H9 (cell line): ENCODE results near the gene GPM6B. TPM values are rescaled to one million over a fixed set of nuclear protein-coding genes. Genes with fewer than 3 reads are reported as not detected.

Source experiments
- DNase-seq: peaks from one replicate; pipeline ENCODE4 v3.0.0-alpha.2; 2017
- H2AFZ ChIP-seq: one replicate; pipeline ENCODE4 v1.6.1; 2013; ENCODE audit warnings: mild to moderate bottlenecking, low read length, control low read depth, moderate library complexity
- H2AK5ac ChIP-seq: 2 replicates; pipeline ENCODE4 v1.6.1; 2013; ENCODE audit warnings: low read length, control low read depth, mixed read lengths; ENCODE audit not compliant: insufficient read length
- H2BK120ac ChIP-seq: one replicate; pipeline ENCODE4 v1.6.1; 2013; ENCODE audit warnings: low read depth, mild to moderate bottlenecking, low read length, control low read depth, inconsistent platforms; ENCODE audit not compliant: poor library complexity, severe bottlenecking
- H2BK12ac ChIP-seq: 2 replicates; pipeline ENCODE4 v1.6.1; 2013; ENCODE audit warnings: low read length, control low read depth, mixed read lengths, low read depth; ENCODE audit not compliant: insufficient read length
- H2BK15ac ChIP-seq: 2 replicates; pipeline ENCODE4 v1.6.1; 2013; ENCODE audit warnings: low read depth, low read length, control low read depth
- H2BK20ac ChIP-seq: one replicate; pipeline ENCODE4 v1.6.1; 2013; ENCODE audit warnings: low read depth, mild to moderate bottlenecking, low read length, control low read depth, inconsistent platforms; ENCODE audit not compliant: poor library complexity, severe bottlenecking
- H2BK5ac ChIP-seq: 2 replicates; pipeline ENCODE4 v1.6.1; 2013; ENCODE audit warnings: low read length, control low read depth, mixed read lengths; ENCODE audit not compliant: insufficient read length
- H3K14ac ChIP-seq: 2 replicates; pipeline ENCODE4 v1.6.1; 2013; ENCODE audit warnings: low read length, control low read depth; ENCODE audit not compliant: insufficient read depth
- H3K18ac ChIP-seq: 2 replicates; pipeline ENCODE4 v1.6.1; 2013; ENCODE audit warnings: low read depth, mild to moderate bottlenecking, mixed read lengths, low read length, control low read depth; ENCODE audit not compliant: insufficient read length
- H3K23ac ChIP-seq: 2 replicates; pipeline ENCODE4 v1.6.1; 2013; ENCODE audit warnings: low read length, control low read depth, mixed read lengths, low read depth; ENCODE audit not compliant: insufficient read length
- H3K23me2 ChIP-seq: 2 replicates; pipeline ENCODE4 v1.6.1; 2013; ENCODE audit warnings: low read depth, mild to moderate bottlenecking, mixed read lengths, low read length, control low read depth; ENCODE audit not compliant: insufficient read length, poor library complexity, severe bottlenecking
- H3K27ac ChIP-seq: 2 replicates; pipeline ENCODE4 v1.5.1; 2013; ENCODE audit warnings: low read length, control low read depth, mixed read lengths, low read depth; ENCODE audit not compliant: insufficient read length
- H3K27me3 ChIP-seq: 2 replicates; pipeline ENCODE4 v1.6.1; 2013; ENCODE audit warnings: low read length, control low read depth, inconsistent platforms; ENCODE audit not compliant: insufficient read depth
- H3K4ac ChIP-seq: 2 replicates; pipeline ENCODE4 v1.6.1; 2013; ENCODE audit warnings: low read depth, mild to moderate bottlenecking, control low read depth, inconsistent platforms, low read length, moderate library complexity
- H3K4me1 ChIP-seq: 2 replicates; pipeline ENCODE4 v1.6.1; 2013; ENCODE audit warnings: low read length, control low read depth, inconsistent platforms; ENCODE audit not compliant: insufficient read depth
- H3K4me2 ChIP-seq: 2 replicates; pipeline ENCODE4 v1.6.1; 2013; ENCODE audit warnings: low read length, control low read depth, mixed read lengths; ENCODE audit not compliant: insufficient read length, insufficient read depth
- H3K56ac ChIP-seq: 2 replicates; pipeline ENCODE4 v1.6.1; 2013; ENCODE audit warnings: low read depth, mild to moderate bottlenecking, mixed read lengths, low read length, control low read depth; ENCODE audit not compliant: insufficient read length
- H3K79me1 ChIP-seq: 2 replicates; pipeline ENCODE4 v1.6.1; 2013; ENCODE audit warnings: low read depth, mild to moderate bottlenecking, moderate library complexity, low read length, control low read depth, inconsistent platforms; ENCODE audit not compliant: insufficient read depth, poor library complexity, severe bottlenecking
- H3K79me2 ChIP-seq: 2 replicates; pipeline ENCODE4 v1.6.1; 2013; ENCODE audit warnings: low read length, control low read depth, inconsistent platforms; ENCODE audit not compliant: insufficient read depth
- H3K9ac ChIP-seq: 2 replicates; pipeline ENCODE4 v1.6.1; 2013; ENCODE audit warnings: low read length, control low read depth, mixed read lengths; ENCODE audit not compliant: insufficient read length; ENCODE audit errors: extremely low read depth
- H3K9me3 ChIP-seq: one replicate; pipeline ENCODE4 v1.6.1; 2013; ENCODE audit warnings: low read depth, low read length, inconsistent platforms; ENCODE audit not compliant: control insufficient read depth
- H3T11ph ChIP-seq: one replicate; pipeline ENCODE4 v1.6.1; 2013; ENCODE audit warnings: mild to moderate bottlenecking, low read length, control low read depth, inconsistent platforms
- H4K20me1 ChIP-seq: one replicate; pipeline ENCODE4 v1.6.1; 2013; ENCODE audit not compliant: control insufficient read depth, insufficient read length, insufficient read depth
- H4K5ac ChIP-seq: 2 replicates; pipeline ENCODE4 v1.6.1; 2013; ENCODE audit warnings: low read depth, mild to moderate bottlenecking, mixed read lengths, low read length, control low read depth; ENCODE audit not compliant: insufficient read length
- H4K8ac ChIP-seq: replicated peaks from 2 replicates; pipeline ENCODE4 v1.6.1; 2013; ENCODE audit warnings: low read length, control low read depth, mixed read lengths, low read depth; ENCODE audit not compliant: insufficient read length
- H4K91ac ChIP-seq: 2 replicates; pipeline ENCODE4 v1.6.1; 2013; ENCODE audit warnings: low read depth, mild to moderate bottlenecking, moderate library complexity, mixed read lengths, low read length, control low read depth; ENCODE audit not compliant: insufficient read length
- H3K27ac Mint-ChIP-seq, 3 experiments: 2 replicates in 2 of 3; 3 replicates in 1 of 3; pipeline ENCODE4 v1.8.0; 2020 to 2021; ENCODE audit warnings: mixed read lengths in 3 of 3, mild to moderate bottlenecking in 1 of 3, moderate library complexity in 1 of 3
- H3K27me3 Mint-ChIP-seq: 2 replicates; pipeline ENCODE4 v1.8.0; 2021; ENCODE audit warnings: low read depth, mild to moderate bottlenecking, moderate library complexity, mixed read lengths
- H3K36me3 Mint-ChIP-seq, 3 experiments: 2 replicates in 2 of 3; 3 replicates in 1 of 3; pipeline ENCODE4 v1.8.0; 2020 to 2021; ENCODE audit warnings: low read depth in 3 of 3, mixed read lengths in 3 of 3; ENCODE audit not compliant: insufficient read depth in 1 of 3
- H3K4me1 Mint-ChIP-seq, 2 experiments: 2 replicates each; pipeline ENCODE4 v1.8.0; 2020; ENCODE audit warnings: mixed read lengths in 2 of 2
- H3K4me3 Mint-ChIP-seq, 2 experiments: 2 replicates in 1 of 2; 3 replicates in 1 of 2; pipeline ENCODE4 v1.8.0; 2020 to 2021; ENCODE audit warnings: mild to moderate bottlenecking in 2 of 2, mixed read lengths in 2 of 2, moderate library complexity in 1 of 2
- H3K9me3 Mint-ChIP-seq, 2 experiments: 2 replicates in 1 of 2; 3 replicates in 1 of 2; pipeline ENCODE4 v1.8.0; 2020; ENCODE audit warnings: mild to moderate bottlenecking in 2 of 2, mixed read lengths in 2 of 2, moderate library complexity in 1 of 2
- WGBS: extraction: QIAGEN DNeasy Blood & Tissue Kit; methylation state at CpG from one replicate; pipeline ENCODE4 v1.1.7; 2013; ENCODE audit warnings: missing lambda C conversion rate, low lambda C conversion rate, mixed read lengths; ENCODE audit not compliant: insufficient read length; ENCODE audit errors: extremely low coverage; 5-methylcytosine and 5-hydroxymethylcytosine counted together
- total RNA-seq: library from RNA; stranded (reverse); gene quantifications from 2 replicates; pipeline ENCODE4 v1.2.1, GENCODE V29; 2021
- TF ChIP-seq, protein P1 (sequence below): fragments of 200-600 bp; sonication (generic); conservative IDR thresholded peaks from 3 replicates; pipeline ENCODE4 v1.8.0; 2021; ENCODE audit warnings: antibody characterized with exemption, mild to moderate bottlenecking

The GPM6B gene
- total RNA-seq, 1 experiment from 2014 or later, result 73.9 TPM

GRCh38 chrX:13752141-13752540, 64.8 kb downstream of the GPM6B start:
- no peaks in the 10 kb centered on the region for H3K9me3 ChIP-seq
- Mint-ChIP-seq H3K4me3 (no peak overlapping the region), H3K27me3 (no peaks in the 10 kb centered on the region), H3K9me3 (peaks cover 18 to 30% of the 10 kb centered on the region in 2 experiments), H3K4me1 (peaks cover 10 to 11% of the 10 kb centered on the region in 2 experiments; a peak in 3 of 4 replicates), H3K27ac (no peak overlapping the region), H3K36me3 (peaks cover 9 to 65% (median 33%) of the 10 kb centered on the region in 3 experiments; a peak in 6 of 7 replicates)
- H4K8ac ChIP-seq, result no peak overlapping the region
- H2BK20ac ChIP-seq, result no peak overlapping the region
- H2AFZ ChIP-seq, result no peak overlapping the region
- no peak overlapping the region for H3K18ac ChIP-seq
- H3K23me2 ChIP-seq, result no peaks in the 10 kb centered on the region
- H4K20me1 ChIP-seq, result no peaks in the 10 kb centered on the region
- H3K56ac ChIP-seq, result no peak overlapping the region
- H3K9ac ChIP-seq, result no peak overlapping the region
- no peak overlapping the region for H2BK12ac ChIP-seq
- H3T11ph ChIP-seq, result no peak overlapping the region
- no peak overlapping the region for H4K5ac ChIP-seq
- H3K79me1 ChIP-seq, result no peaks in the 10 kb centered on the region
- no peaks in the 10 kb centered on the region; the same call in 1 of the 2 replicates for H3K4me1 ChIP-seq
- WGBS, result no CpG with 5 or more reads among the region's 3 CpGs
- H2BK120ac ChIP-seq, result no peak overlapping the region
- H3K27ac ChIP-seq, result no peak overlapping the region
- H3K4me2 ChIP-seq, result no peak overlapping the region
- TF ChIP-seq, protein P1, sequence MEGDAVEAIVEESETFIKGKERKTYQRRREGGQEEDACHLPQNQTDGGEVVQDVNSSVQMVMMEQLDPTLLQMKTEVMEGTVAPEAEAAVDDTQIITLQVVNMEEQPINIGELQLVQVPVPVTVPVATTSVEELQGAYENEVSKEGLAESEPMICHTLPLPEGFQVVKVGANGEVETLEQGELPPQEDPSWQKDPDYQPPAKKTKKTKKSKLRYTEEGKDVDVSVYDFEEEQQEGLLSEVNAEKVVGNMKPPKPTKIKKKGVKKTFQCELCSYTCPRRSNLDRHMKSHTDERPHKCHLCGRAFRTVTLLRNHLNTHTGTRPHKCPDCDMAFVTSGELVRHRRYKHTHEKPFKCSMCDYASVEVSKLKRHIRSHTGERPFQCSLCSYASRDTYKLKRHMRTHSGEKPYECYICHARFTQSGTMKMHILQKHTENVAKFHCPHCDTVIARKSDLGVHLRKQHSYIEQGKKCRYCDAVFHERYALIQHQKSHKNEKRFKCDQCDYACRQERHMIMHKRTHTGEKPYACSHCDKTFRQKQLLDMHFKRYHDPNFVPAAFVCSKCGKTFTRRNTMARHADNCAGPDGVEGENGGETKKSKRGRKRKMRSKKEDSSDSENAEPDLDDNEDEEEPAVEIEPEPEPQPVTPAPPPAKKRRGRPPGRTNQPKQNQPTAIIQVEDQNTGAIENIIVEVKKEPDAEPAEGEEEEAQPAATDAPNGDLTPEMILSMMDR, result no peak
- H3K23ac ChIP-seq, result no peak overlapping the region
- no peak for DNase-seq
- H2BK15ac ChIP-seq, result no peak overlapping the region
- H2BK5ac ChIP-seq, result no peak overlapping the region
- H2AK5ac ChIP-seq, result no peak overlapping the region
- 0 out of 2 replicates have a peak, but pooled peaks cover 2% of the 10 kb centered on the region for H3K79me2 ChIP-seq
- no peak overlapping the region for H3K4ac ChIP-seq
- H3K14ac ChIP-seq, result no peak overlapping the region
- no peaks in the 10 kb centered on the region for H3K27me3 ChIP-seq
- H4K91ac ChIP-seq, result no peak overlapping the region
